ENCODE data around the gene THAP2. TPM values are rescaled to one million over a fixed set of nuclear protein-coding genes. Genes with fewer than 3 reads are reported as not detected.

The THAP2 gene
- total RNA-seq = 2.1 and 2.7 TPM in 2 replicates

DNA sequence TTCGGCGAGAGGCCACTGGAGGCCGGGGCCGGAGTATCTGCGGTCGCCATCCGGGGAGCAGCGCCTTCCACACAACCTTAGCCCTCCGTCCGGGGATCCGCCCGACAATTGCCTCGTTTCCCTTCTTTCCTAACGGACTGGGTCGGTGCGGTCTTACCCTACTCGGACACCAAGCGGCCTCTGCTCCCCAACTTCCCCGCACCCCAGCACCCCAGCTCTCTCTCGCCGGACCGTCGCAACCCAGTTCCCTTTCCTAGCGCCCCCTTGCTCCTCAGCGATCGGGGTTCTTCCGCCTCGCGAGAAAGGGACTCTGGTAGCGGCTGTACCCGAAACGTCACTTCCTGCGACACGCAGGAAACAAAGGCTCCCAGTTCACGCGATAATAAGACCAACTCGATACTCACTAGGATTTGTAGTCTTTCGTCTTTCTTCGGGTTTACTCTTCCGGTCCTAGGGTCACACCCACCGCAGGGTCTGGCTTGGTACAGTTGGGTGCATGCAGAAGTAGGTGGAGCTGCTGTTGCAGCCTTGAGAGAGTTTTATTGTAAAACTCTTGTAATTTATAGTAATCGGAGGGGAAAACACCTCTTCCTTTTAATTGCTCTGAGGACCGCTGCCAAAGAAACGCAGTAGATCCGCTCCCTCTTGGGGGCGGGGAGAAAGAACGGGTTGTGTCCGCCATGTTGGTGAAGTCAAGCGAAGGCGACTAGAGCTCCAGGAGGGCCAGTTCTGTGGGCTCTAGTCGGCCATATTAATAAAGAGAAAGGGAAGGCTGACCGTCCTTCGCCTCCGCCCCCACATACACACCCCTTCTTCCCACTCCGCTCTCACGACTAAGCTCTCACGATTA, at the start of gene THAP2, which contains the start of gene ZFC3H1:
TSS of gene THAP2 (plus strand) at position 741 of the 850 bp plus-strand sequence. CDS start 209 bp downstream, outside the sequence.
TSS of gene ZFC3H1 (minus strand) at position 288 of the 850 bp plus-strand sequence. CDS start at position 50, 238 bp downstream.
- peak; percentile 99 for DNase-seq (ENCODE audit: low read depth in 2 of 2)

DNA sequence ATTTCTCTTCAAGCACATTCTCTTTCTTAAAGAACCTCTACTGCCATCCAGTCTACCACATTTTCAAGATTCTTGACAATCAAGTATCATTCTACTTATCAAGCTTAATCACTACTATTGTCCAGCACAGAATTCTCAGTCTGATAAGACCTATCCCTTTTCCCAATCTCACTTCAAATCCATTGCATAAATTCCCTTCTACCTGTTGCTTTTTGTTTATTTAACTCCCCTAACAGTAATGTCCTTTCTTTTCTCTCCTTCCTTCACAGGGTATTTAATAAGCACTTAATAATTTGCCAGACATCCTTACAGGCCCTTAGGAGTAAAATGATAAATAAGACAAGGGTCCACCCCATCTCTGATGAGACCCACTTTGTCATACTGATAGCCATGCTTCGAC, 42.2 kb upstream of the THAP2 start:
- no peak for DNase-seq (ENCODE audit: low read depth in 2 of 2)

DNA sequence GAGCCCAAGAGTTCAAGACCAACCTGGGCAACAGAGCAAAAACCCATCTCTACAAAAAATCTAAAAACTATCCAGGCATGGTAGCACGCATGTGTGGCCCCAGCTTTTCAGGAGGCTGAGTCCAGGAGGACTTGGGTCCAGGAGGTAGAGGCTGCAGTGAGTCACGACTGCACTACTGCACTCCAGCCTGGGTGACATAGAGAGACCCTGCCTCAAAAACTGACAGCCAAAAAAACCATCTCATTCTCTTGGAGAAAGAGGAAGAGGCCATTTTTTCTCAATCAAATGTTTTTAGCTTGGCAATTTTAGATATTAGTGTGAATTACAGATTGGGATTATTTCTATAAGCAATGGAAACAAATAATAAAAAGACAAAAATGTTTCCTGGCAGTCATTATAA, 38.6 kb upstream of the THAP2 start:
- DNase-seq (ENCODE audit: low read depth in 2 of 2) = no peak

DNA sequence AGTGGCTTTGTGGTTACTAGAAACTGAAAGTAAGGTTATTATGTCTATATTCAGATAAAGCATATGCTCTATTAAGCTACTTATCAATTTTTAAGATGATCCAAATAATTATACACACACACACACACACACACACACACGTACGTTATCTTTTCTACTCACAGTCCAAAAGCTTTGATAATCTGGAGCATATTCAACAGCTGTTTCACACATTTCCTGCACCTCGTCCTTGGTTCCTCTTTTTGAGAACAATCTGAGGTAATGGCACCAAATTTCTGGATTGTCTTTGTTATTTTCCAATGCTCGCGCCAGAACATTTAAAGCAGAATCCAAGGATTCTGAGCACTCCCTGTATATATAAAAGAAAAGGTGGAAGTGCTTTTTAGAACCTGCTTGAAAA, 38.0 kb upstream of the THAP2 start:
- peak; percentile 48 to 56 for DNase-seq (ENCODE audit: low read depth in 2 of 2)

DNA sequence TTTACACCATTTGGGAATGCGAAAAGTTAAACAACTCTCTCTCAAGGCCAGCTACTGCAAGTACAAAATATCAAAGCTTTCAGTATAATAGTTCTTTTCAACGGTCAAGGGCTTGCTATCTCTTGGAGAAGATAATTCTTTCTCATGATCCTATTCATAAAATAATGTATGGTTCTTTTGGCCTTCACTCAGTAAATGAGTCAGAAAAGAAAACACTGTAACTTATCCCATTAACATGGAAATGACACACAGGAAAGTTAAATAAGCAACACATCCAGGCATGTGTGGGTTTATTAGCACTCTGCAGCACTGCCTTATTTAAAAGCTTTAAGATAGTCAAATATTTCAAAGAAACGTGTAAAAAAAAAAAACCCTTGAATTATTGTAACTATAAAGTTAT, 37.3 kb upstream of the THAP2 start:
- peak; percentile 39 to 73 for DNase-seq (ENCODE audit: low read depth in 2 of 2)

DNA sequence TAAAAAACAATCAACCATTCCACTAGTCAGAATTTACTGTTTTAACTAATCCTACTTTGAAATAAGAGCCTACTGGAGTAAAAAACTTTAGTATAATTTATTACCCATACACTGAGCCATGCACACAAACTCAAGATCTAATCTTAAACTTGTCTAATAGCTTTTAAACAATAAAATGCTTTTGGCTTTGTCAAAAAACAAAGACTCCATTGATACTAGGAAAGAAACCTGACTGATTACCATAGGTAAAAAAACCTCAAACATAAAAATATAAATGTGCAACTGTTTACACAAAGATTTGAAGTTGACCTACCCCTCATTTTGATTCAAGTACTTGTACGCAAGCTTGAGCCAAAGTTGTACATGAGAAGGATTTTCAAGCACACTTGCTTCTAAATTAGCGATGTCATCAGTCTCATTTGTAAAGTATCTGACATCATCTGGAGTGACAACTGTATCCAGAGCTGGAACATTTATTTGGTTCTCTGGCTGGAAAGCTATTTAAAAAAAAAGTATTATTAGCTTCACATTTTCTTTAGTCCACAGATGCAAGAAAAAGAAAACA, 36.6 kb upstream of the THAP2 start:
- DNase-seq (ENCODE audit: low read depth in 2 of 2) = no peak

DNA sequence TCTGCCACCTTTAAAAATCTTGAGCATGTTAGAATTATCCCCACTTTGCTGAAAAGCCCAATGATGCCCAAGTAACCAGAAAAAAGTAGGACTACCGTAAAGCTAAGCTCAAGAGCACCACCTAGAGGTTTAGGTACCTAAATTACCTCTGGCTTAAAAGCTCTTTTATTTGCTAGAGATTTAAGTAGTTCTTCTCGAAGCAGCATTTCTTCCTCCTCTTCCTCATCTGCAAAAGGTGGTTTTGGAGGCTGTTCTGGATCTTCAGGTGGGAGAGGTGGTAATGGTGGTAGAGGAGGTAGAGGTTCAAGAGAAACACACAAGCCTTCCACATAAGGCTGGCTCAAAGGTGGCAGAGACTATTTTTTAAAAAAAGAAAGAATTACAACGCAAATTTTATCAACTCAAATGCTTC, 27.4 kb upstream of the THAP2 start:
- peak; percentile 63 to 76 for DNase-seq (ENCODE audit: low read depth in 2 of 2)

DNA sequence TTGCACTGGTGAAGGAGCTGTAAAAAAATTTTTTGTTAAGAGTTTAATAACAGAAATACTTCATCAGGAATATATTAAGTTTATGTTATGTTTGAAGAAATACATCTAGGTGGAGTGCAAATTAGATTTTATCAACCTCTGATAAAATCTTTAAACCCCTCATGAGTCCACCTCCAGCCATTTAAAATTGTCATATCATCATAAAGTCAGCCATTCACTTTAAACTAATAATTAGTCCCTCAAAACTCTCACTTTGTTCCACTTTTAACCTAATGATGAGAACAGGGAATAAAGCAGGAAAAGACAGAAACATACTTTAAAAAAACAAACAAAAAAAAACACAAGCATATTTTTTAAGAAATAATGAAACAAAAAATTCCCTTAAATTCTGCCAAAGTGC, 25.6 kb upstream of the THAP2 start:
- DNase-seq (ENCODE audit: low read depth in 2 of 2) = no peak

DNA sequence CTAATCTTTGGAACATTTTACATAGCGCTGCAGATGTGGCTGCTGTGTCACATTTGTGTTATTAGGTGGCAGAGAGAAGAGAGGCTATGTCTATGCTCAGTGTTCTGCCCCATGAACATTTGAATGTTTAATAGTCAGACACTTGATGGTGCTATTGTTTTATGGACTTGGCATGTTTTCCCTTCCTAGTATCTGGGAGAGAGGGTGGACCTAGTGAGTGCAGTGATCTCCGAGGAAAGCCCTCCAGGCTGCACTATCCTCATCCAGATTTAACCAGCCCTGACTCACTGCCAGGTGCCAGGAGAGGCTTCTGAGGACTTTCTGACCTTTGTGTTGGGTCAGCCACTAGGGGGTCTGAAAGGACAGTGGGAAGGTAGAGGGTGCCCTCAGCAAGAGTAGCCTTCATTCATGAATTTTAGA, 24.8 kb upstream of the THAP2 start:
- no peak for DNase-seq (ENCODE audit: low read depth in 2 of 2)

DNA sequence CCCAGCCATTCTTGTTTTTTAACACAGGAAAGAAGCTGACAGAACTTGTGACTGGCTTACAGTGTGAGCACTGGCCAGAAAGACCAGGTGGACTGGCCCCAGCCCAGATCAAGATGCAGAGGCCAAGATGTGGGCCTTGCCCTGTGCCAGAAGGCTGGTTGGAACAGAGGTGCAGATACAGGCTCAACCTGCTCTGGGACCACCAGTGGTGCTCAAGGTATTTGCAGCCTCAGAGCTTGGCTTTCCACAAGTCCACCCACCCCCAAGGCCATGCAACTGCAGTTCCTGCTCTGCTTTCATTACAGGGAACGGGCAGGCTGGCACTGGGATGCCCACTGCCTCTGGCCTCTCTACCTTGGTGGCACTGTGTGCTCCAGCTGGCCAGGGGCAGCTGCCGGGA, 23.8 kb upstream of the THAP2 start:
- peak in 1 of 2 donors; percentile 11 for DNase-seq (ENCODE audit: low read depth in 2 of 2)

DNA sequence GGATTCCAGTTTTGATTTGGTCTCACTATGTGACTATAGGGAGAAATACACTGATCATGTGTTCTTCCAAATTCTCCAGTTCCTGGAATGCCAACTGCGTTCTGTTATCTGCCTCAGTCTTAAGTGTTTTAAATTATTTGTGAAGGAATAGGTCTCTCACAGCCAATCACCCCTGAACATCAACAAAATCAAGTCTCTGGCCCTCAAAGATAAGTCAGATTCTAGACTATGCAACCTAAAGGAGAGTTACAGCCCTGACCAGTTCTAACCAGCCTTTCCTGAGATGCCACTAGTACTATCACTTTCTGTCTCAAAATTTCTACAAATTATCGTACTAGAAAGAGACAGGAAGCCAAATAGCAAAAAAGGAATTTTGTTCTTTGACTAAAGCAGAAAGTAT, 22.7 kb upstream of the THAP2 start:
- DNase-seq (ENCODE audit: low read depth in 2 of 2) = no peak

DNA sequence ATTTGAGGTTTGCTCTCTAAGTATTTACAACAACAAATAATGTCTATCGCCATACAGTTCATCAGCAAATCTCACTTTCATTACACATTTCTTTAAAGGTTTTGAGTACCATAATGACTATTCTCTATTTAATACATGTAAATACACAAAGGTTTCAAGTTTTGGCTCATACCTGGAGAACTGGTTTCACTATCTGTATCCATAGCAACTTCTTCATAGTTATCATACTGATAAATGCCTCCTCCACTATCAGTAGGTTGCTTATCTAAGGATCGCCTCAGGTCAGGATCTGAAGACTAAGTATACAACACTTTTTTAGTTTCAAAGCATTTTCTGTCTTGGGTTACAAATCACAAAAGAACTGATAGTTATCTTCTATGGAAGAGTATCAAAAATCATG, 21.8 kb upstream of the THAP2 start:
- DNase-seq (ENCODE audit: low read depth in 2 of 2) = no peak

DNA sequence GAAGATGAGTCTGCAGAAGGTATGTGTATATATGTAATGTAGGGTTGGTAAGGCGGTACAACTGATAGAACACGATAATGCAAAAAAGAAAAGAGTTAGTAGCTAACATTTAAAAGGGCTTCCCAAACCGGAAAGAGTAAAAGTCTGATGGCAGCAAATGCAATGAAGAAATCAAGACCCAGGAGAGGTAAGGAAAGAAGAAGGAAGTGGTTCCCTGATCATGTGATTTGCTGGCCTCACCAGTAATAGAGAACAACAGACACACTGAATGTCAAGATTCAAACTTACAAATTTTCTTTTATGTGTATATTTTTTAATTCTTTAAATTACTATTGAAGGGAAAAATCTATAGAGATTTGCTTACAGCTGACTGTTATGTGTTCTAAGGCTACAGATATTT, 18.8 kb upstream of the THAP2 start:
- DNase-seq (ENCODE audit: low read depth in 2 of 2) = no peak

DNA sequence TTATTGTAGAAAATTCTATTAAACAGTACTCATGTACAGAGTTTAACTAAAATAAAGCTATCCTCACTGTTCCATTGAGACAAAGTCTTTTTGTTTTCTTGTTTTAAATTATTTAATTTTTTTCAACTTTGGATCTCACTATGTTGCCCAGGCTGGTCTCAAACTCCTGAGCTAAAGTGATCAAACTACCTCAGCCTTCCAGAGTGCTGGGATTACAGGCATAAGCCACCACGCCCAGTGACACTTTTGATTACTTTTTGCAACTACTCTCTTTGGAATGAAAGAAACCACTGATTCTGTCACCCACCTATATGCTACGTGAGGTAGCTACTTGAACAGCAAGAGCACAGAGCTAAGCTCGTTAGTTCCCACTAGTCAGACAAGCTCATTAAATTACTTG, 17.6 kb upstream of the THAP2 start:
- no peak for DNase-seq (ENCODE audit: low read depth in 2 of 2)

DNA sequence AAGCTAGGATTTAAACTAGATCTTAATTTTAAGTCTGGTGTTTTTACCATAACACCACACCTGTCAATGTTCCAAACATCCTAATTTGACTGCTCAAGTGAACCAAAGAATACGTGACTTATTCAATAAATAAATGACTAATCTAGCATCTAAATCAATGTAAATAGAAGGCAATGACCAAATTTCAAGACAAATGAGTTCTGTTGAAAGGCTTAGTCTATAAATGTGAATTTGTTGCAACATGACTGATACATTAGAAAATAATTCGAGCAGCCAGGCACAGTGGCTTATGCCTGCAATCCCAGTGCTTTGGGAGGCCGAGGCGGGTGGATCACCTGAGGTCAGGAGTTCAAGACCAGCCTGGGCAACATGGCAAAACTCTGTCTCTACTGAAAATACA, 15.6 kb upstream of the THAP2 start:
- no peak for DNase-seq (ENCODE audit: low read depth in 2 of 2)

DNA sequence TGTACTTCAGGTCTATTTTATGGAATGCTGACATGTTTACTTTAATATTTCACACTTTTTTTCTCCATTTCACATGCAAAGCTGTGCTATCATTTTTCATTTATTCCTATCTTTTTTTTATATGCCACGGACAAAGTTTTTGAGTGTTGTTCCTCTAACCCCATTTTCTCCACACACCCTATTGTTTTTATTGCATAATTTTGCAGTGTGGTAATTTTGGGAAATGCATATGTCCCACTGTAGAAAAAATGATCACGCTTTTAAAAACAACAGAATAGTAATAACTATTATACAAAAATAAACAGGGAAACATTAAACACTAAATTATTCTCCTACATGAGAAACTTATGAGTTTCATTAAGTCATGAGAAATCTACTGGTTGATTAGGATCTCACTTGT, 14.7 kb upstream of the THAP2 start:
- DNase-seq (ENCODE audit: low read depth in 2 of 2) = no peak

DNA sequence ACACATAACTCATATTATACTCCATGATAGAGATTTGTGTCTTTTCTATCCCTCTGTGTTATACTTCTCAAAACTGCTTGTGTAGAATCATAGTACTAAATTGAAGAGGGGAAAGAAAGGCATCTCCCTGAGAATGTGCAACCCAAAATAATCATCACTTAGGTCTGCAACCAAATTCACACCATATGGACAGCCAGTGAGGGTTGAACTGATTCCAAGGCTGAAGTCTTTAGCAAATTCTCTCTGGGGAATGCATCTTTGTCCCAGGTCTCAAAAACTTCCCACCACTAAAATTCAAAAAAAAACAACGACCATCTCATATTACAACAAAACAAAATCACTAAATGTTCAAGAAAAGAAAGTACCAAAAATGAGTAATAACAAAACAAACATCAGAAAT, 11.4 kb upstream of the THAP2 start:
- DNase-seq (ENCODE audit: low read depth in 2 of 2) = no peak

DNA sequence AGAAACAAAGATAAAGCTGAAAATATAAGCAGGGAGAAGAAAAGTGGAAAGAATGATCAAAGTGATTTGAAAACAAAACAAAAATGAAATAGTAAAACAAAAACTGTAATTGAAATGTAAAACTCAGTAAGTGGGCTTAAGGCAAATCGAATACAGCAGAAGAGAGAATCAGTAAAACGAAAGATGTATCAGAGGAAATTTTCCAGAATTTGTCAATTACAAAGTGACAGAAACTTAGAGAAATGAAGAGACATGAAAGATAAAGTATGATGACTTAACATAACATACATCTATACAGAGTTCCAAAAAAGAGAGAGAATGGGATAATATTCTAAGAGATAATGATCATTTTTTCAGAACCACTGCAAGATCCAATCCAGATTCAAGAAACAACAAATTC, 11.0 kb upstream of the THAP2 start:
- no peak for DNase-seq (ENCODE audit: low read depth in 2 of 2)

DNA sequence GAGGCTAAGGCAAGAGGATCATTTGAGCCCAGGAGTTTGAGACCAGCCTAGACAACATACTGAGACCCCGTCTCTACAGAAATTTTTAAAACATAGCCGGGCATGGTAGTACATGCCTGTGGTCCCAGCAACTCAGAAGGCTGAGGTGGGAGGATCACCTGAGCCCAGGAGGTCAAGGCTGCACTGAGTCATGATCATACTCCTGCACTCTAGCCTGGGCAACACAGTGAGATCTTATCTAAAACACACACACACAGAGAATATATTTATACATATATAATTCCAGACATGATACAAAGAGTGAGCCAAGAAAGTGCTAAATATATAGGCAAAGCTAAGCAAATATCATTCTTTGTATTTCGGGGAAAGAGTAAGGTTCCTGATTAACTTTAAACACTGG, 9.9 kb upstream of the THAP2 start:
- DNase-seq (ENCODE audit: low read depth in 2 of 2) = no peak

DNA sequence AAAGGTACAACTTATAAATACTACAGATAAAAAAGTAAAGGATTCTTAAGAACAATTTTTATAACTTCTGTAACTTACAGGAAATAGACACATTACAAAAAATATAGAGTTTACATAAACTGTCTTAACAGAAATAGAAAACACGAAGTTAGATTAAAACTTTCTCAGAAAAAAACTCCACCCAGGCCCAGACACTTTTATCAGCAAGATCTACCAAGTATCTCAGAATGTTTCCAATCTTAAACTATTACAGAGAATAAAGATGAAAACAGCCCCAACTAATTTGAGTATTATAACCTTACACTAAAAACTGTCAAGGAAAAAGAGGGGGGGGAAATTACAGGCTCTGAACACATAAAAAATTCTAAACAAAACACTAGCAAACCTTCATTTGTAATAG, 8.6 kb upstream of the THAP2 start:
- no peak for DNase-seq (ENCODE audit: low read depth in 2 of 2)

DNA sequence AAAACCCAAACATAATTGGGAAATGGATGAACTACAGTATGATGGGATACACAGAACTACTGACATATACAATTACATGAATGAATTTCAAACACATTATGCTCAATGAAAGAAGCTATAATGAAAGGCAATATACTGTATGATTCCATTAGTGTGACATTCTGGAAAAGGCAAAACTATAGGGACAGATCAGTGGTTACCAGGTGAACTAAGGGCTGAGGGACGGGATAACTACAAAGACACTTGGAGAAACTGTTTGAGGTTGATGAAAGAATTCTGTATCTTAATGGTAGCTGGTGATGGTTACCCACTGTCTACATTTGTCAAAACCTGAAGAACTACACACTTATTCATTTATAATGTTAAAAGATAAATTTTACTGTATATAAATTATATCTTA, 8.2 kb upstream of the THAP2 start:
- DNase-seq (ENCODE audit: low read depth in 2 of 2) = no peak

DNA sequence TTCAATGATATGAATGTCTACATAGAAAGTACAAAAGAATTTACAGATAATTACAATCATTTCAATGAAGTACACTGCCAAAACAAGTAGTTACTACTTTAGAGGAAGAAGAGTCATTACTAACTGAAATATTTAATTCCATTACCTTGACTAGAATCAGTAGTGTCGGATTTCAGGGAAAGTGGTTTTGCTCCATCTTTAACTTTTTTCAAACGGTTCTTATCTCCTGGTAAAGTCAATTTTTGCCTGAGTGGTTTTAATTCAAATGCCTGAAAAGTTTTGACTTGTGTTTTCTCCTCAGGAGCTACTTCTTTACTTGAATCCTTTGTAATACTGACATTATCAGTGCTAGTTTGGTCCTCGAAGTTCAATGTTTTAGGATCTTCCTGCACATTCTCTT, 7.4 kb upstream of the THAP2 start:
- no peak for DNase-seq (ENCODE audit: low read depth in 2 of 2)

DNA sequence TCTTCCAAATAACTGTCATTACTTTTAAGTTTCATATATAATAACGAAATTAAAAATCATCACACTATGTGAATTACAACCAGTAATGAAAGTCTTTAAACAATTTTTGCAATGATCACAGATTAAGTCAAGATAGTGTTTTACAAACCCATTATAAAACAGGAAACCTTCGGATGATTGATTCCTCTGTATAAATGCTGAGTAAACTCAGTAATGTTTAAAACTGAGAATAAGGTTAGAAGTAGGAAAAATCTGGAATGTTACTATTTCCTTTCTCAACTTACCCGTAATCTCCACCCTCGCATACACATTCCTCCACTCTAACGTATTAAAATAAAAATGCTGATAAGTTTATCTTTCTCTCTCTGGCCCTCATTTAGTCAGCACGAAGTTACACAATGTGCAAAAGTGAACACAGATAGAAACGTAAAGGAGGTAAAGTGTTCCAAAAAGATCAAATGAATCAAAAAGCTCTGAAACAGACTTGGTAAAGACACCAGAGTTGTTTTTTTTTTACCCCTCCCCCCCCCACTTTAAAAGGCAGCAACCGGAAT, 2.0 kb upstream of the THAP2 start:
- peak in 1 of 2 donors; percentile 26 for DNase-seq (ENCODE audit: low read depth in 2 of 2)

Data from dermis microvascular lymphatic vessel endothelial cell (primary cell).